ENCODE results near the gene MKLN1.

The MKLN1 gene

GRCh38 chr7:131471250-131472004 lies 143.8 kb downstream of the MKLN1 start:
- DNase-seq: no peak

GRCh38 chr7:131476740-131477139 lies 149.1 kb downstream of the MKLN1 start:
- DNase-seq: no peak

DNA sequence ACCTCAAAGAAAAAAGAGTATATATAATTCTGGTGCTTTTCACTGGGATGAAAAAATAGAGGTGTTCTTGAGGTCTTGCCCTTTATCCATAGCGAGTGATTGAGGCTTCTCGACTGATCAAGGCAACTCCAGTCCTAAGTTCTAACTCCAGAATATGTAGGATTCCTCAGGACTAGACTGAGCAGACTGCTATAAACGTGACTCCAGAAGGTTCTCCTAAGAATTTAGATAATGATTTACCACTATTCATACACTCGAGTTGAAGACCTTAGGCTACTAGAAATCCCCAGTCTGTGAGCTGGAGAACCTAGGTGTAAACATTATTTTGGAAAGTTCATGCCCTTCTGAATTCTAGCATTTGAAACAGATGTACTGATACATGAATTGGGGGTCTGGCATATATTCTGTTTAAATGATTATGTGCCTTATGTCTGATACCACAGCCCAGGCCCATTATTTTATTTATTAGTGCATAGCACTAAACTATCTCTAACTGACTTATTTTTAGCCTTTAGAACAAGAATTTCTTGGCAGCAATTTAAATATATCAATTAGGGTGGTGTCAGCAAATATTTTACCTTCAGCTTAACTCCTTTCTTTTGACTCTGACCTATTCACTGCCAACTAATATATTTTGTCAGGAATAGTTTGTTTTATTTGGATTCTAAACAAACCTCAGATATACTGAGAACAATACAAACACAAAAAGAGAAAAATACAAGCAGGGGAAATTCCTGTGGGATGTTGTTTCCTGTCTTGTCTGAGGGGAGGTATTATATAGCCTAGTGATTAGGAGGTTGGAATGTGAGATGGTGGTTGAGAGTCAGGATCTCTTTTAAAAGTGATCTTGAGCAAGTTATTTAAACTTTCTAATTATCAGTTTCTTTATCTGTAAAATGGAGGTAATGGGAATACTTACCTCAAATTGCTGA lies 153.0 kb downstream of the MKLN1 start:
- DNase-seq: no peak

DNA sequence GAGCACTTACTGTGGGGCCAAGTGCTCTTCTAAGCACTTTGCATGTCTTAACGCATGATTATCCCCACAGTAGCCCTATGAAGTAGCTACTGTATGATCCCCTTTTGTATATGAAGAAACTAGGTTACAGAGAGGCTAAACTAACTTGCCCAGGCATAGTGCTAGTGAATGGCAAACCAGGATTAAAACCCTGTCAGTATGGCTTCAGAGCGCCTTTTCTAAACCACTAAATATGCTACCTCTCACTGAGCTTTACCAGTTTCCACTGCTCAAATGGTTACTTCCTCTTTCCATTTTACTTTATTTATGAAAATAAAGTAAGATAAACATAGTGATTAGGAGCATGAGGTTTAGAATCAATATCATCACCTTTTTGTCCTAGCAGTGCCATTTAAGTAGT lies 155.1 kb downstream of the MKLN1 start:
- DNase-seq: no peak

- DNase-seq: no peak
Observed at GRCh38 chr7:131483586-131483985, 155.9 kb downstream of the MKLN1 start.

DNA sequence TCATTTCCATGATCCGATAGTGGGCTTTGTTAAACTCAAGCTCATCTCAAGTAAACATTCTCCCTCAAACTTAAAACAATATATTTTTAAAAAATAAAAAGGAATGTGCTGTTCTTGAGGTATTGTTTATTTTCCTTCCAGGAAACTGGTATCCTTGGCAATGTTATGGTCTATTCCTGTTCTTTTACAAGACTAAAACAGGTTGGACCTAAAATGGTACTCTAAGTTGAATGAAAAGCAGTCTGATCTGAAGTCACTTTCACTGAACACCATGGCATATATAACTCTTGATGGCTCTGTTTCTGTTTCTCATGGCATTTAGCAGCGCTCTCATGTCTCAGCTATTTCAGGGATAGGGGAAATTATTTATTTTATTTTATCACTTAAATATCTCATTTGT lies 158.7 kb downstream of the MKLN1 start:
- DNase-seq: no peak

DNA sequence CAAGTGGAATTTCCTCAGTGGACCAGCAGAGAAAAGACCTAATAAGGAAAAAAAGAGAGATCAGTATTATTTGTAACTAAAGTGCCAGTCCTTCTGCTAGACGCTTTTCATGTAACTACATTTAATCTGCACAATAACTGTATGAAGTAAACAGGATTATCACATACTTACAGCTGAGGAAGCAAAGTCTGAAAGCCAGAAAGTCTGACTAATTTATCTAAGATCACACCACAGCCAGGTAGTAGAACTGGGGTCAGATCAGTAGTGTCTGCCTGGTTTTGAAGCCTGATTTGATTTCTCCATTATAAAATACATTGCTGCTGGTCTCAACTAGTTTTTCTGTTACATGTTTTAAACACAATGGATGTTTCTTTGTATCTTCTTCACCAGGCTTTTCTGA lies 159.5 kb downstream of the MKLN1 start:
- no peak for DNase-seq

- DNase-seq: no peak
Observed at GRCh38 chr7:131488361-131488760, 160.7 kb downstream of the MKLN1 start.

DNA sequence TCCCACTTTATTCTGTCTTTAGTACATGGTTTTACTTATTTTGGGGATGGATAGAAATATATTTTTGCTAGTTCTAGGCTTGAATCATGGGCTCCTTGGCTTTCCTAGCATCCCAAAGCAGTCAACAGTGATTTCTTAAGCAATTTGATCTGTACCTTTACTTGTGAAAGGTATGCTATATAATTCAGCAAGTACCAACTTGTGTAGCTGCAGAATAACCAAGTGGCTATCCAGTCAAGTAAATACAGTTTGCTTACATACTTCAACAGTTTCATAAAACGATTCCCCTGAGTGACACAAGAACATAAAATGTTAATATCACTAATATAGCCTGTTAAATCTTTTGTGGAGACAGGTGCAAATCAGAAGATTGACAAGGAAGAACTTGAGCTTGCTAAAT lies 161.5 kb downstream of the MKLN1 start:
- no peak for DNase-seq

GRCh38 chr7:131489881-131490280 lies 162.2 kb downstream of the MKLN1 start:
- DNase-seq: no peak

DNA sequence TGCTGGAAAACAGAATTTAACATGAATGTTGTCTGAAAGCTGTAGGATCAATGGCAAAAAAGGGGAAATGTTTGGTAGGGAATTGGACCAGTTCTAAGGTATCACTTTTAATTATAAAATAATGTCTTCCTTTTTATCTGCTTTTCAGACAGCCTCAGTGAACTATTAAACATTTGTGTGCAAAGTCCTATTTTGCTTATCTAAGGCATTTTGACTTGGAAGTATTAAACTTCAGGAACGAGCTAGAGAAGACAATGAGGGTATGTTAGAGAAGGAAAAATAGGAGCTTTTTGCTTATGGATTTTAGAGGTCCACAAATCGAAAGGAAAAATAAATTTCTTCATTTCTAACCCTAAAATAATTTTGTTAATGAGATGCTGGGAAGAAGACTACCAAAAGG lies 165.4 kb downstream of the MKLN1 start:
- no peak for DNase-seq

DNA sequence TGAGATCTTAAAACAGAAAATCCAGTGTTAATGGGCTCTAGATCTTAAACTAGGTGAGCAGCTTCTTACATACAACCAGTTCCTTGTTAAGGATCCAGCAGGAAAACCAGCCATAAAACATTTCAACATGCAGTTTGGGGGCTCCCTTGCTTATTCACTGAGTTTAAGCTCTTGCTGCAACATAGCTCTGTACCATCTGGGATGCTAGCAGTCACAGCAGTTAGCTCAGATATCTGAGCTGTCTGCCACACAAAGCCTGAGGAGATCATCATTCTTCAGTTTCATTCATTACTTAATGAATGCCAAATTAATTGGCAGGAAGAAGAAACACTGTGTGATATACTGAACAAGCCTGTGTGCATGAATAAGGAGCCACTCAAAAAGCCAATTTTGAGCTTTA lies 165.9 kb downstream of the MKLN1 start:
- DNase-seq: no peak

- DNase-seq: no peak
Observed at GRCh38 chr7:131494182-131494581, 166.5 kb downstream of the MKLN1 start.

GRCh38 chr7:131495669-131496498 lies 168.2 kb downstream of the MKLN1 start:
- no peak for DNase-seq

DNA sequence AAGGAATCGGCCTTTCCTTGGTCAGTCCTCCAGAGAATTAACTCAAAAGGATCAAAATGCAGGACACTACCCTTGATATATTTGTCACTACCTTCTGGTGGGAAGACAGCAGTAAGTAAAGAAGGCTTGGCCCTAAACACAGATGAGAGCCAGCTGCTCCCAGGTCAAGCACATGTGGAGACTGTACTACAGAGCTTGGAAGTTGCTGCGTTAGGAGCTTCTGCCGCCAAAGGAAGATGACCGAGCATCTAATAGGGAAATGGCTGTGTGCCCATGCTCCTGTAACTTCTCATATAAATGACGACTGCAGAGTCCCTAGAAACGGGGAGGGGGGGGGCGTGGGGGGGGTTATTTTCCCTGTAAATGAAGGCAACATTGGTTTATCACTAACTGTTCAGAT lies 169.8 kb downstream of the MKLN1 start:
- no peak for DNase-seq

DNA sequence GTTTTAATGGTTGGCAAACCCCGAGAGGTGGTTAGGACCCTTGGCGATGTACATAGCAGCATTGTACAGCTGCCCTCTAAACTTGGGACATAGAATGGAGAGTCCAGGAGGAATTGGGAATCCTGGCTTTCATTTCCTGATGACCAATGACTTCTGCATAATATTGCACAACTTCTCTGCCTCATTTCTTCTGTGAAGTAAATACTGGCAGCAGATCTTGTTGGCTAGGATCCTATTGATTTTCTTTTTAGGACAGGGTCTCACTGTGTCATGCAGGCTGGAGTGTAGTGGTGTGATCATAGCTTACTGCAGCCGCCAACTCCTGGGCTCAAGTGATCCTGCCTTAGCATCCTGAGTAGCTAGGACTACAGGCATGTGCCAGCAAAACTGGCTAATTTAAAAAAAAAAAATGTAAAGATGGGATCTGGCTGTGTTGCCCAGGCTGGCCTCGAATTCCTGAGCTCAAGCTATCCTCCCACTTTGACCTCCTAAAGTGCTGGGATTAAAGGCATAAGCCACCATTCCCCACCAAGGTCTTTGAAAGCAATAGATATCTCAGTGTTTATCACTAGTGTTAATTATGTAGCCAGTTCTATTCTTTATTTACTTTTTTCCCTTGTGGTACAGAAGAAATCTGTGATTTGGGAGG lies 170.7 kb downstream of the MKLN1 start:
- DNase-seq: no peak

DNA sequence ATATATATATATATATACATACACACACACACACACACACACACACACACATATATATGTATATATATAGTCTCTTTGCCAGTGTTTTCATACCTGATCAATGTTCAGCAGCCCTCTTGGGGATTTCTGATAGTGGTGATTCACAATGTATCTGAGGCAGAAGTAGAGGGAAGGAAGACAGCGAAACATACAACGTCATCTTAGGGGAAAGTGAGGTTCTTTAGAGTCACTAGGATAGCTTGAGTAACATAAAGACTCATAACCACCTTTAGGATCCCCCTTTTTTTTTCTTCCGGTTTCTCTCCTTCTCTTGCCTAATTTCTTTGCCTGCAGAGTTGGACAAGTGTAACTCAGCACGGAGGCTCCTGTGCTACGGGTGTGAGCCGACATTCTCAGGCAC lies 172.1 kb downstream of the MKLN1 start:
- DNase-seq: no peak

DNA sequence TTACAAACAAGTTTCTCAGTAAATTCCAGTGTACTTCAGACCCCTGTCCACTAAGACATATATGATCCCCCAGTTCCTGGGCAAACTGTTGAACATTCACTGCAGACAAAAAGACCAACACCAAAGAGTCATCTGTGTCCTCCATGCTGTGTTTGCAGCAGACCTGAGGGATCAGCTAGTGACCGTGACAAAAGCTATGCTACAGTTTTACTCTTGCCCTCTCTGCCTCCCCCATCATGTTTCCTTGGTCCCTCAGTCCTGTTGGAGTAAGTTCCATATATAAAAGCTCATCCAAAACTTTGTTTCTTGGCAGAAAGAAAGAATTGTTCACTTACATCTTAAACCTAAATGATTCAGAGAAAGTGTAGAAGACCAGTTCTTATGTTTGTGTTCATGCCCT lies 172.7 kb downstream of the MKLN1 start:
- no peak for DNase-seq

DNA sequence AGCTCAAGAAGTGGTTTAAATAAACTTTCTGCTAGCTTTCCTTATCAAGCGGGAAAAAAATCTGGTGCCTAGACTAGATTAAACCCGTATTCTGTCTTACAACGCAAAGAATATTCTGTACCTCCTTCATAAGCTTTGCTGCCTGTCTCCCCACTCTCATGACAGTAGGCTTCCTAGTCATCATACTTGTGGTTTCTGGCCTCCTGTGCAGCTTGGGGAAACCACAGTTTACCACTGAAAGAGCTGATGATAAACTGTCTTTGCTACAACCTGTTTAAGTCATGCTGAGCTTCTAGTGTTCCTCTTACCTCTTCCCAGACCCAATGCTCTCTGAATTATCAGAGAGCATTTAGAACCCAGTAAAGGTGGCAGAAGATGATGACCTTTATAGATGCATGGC lies 173.7 kb downstream of the MKLN1 start:
- no peak for DNase-seq

DNA sequence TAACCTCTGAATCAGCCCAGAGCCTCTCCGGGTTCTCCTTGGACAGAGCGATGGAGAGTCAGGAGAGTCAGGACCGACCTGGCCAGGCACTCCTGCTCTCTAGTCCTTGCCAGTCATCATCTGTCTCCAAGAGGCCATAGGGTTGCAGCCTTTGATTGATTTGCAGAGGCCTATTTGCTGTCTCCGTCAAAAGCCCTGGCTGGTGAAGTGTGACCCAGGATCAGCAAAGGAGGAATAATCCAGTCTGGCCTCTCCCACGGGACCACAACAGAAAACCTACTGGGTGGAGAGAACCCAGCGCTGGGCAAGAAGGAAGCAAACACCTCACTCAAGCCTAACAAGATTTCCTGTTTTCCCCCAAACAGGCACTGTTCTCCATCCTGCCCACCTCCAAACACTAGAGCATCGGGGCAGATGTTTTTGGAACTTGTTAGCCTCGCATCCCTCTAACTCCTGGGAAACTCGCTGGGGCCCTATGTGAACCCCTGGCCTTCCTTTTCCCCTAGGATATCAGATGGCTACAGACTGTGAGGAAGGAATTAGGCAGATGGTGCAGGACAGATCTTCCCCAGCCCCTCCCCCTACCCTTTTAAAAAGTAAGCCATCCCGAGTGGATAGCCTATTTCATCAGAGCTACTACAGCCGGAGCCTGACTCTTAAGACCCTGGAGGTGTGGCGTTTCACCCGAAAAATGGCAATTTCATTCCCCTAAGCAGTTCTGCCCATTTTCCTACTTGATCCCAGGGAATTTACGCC lies 174.4 kb downstream of the MKLN1 start:
- DNase-seq: no peak

DNA sequence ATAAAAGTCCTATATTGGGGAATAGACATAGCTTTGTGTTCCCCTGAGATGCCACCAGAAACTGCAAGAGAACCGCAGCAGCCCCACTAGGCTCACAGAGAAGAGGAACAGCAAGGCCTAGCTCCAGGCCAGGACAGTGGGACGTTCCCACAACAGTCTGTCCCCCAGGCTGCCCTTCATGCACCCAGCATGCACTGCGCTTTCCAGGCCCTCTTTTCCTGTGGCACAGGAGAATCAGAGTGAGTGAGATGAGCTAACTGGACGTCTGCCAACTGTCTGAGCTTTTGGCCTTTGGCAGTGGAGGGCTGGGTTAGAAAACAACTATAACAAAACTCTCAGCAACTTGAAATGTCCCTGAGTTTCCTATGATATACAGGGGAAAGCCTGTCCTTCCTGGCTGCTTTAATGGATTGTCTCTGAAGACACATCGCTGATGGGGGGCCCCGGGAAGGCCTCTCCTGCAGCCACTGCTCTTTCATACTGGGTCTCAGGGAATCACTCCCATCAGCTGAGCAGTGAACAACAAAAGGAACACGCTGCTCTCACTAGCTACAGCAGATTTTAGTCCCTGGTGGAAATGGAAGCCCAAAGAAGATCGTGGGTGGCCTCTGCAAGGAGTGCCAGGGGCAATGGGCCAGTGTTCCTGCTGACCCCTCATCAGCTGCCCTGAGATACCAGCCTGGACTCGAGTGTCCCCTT lies 175.3 kb downstream of the MKLN1 start:
- DNase-seq: no peak

Measured in activated CD8-positive, alpha-beta memory T cell treated with anti-CD3 and anti-CD28 coated beads for 24 hours (primary cell).